B cell (primary cell): ENCODE data around the gene TBC1D10A.

Experiments
- CTCF ChIP-seq: fragments of 200-600 bp; IDR thresholded peaks from one replicate; pipeline ENCODE4 v1.8.0; 2022; ENCODE audit warnings: antibody characterized with exemption, mild to moderate bottlenecking
- EZH2 ChIP-seq: IDR thresholded peaks from 2 replicates; pipeline ENCODE4 v1.6.1; 2012; ENCODE audit warnings: borderline replicate concordance, low read depth, mild to moderate bottlenecking, moderate library complexity, low read length; ENCODE audit not compliant: insufficient read depth, poor library complexity, severe bottlenecking

GRCh38 chr22:30361916-30362650 is 35.3 kb upstream of the TBC1D10A start:
- TF ChIP-seq CTCF (no peak), EZH2 (no peak)
